Caco-2 (cell line): ENCODE data around the gene CDC42BPA. TPM values are rescaled to one million over a fixed set of nuclear protein-coding genes. Genes with fewer than 3 reads are reported as not detected.

ENCODE experiments used
- BruUV-seq: library from RNA; stranded (reverse); fragments of 400-500 nt; replicated peaks from 2 replicates; lab custom pipeline; 2021; lab: Mats Ljungman, UMichigan
- CTCF ChIA-PET: fragments of 300-600 bp; sonication (Branson Sonifier 250); formaldehyde crosslinking; loops from one replicate; lab custom pipeline; 2022; ENCODE audit warnings: antibody characterized with exemption; lab: Charles Lee
- POLR2A ChIA-PET: fragments of 300-600 bp; sonication (Branson Sonifier 250); formaldehyde crosslinking; loops from one replicate; lab custom pipeline; 2022; ENCODE audit warnings: antibody characterized with exemption; lab: Charles Lee
- DNase-seq, 2 experiments: peaks; one replicate each; pipeline versions ENCODE4 v3.0.0 to v3.0.0-alpha.2; 2020 to 2022
- H3K27me3 ChIP-seq: replicated peaks from 2 replicates; pipeline ENCODE4 v1.6.0; 2011; ENCODE audit warnings: low read length; ENCODE audit not compliant: control insufficient read depth, insufficient read depth
- H3K36me3 ChIP-seq: 2 replicates; pipeline ENCODE4 v1.5.1; 2011; ENCODE audit warnings: low read length; ENCODE audit not compliant: control insufficient read depth, insufficient read depth
- H3K4me1 ChIP-seq: fragments of 250-450 bp; sonication (Bioruptor Pico); 2 replicates; pipeline ENCODE4 v1.5.1; 2020; ENCODE audit warnings: mild to moderate bottlenecking
- H3K4me3 ChIP-seq: 2 replicates; pipeline ENCODE4 v1.5.1; 2011; ENCODE audit warnings: low read depth, mild to moderate bottlenecking, control low read depth, low read length
- H3K9me3 ChIP-seq: fragments of 250-450 bp; sonication (Bioruptor Pico); 2 replicates; pipeline ENCODE4 v1.5.1; 2020; ENCODE audit warnings: mild to moderate bottlenecking, moderate library complexity
- H3K27ac Mint-ChIP-seq: one replicate; pipeline ENCODE4 v1.8.0; 2022; ENCODE audit warnings: mixed read lengths; ENCODE audit not compliant: unreplicated experiment
- H3K27me3 Mint-ChIP-seq: one replicate; pipeline ENCODE4 v1.8.0; 2022; ENCODE audit warnings: mixed read lengths; ENCODE audit not compliant: insufficient read depth, unreplicated experiment
- H3K36me3 Mint-ChIP-seq: one replicate; pipeline ENCODE4 v1.8.0; 2022; ENCODE audit warnings: mild to moderate bottlenecking, mixed read lengths; ENCODE audit not compliant: insufficient read depth, unreplicated experiment
- H3K4me1 Mint-ChIP-seq: one replicate; pipeline ENCODE4 v1.8.0; 2022; ENCODE audit warnings: low read depth, mixed read lengths; ENCODE audit not compliant: unreplicated experiment
- H3K4me3 Mint-ChIP-seq: one replicate; pipeline ENCODE4 v1.8.0; 2022; ENCODE audit warnings: mild to moderate bottlenecking, moderate library complexity, mixed read lengths; ENCODE audit not compliant: unreplicated experiment
- H3K9me3 Mint-ChIP-seq: one replicate; pipeline ENCODE4 v1.8.0; 2022; ENCODE audit warnings: mixed read lengths; ENCODE audit not compliant: unreplicated experiment
- intact Hi-C: fragments of 100-400 bp; cut with micrococcal nuclease; formaldehyde crosslinking; loops from one replicate; pipeline ENCODE4 v1.10.0; 2022; ENCODE audit not compliant: unreplicated experiment
- total RNA-seq: library from RNA; stranded (reverse); gene quantifications from 2 replicates; pipeline ENCODE4 v1.2.3, GENCODE V29; 2022
- TF ChIP-seq, protein P1 (sequence below), 2 experiments: fragments of 200-600 bp in 1 of 2; IDR thresholded peaks; 1 replicate in 1 of 2; 2 replicates in 1 of 2; pipeline versions ENCODE4 v1.5.1 to v1.8.0; 2011 to 2022; ENCODE audit warnings: antibody characterized with exemption in 1 of 2, control low read depth in 1 of 2, inconsistent platforms in 1 of 2, low read depth in 1 of 2, low read length in 1 of 2, mild to moderate bottlenecking in 1 of 2, moderate library complexity in 1 of 2; ENCODE audit not compliant: insufficient read depth in 1 of 2, severe bottlenecking in 1 of 2, unreplicated experiment in 1 of 2

Gene CDC42BPA
- total RNA-seq, 1 experiment from 2014 or later: 38.3 TPM

DNA sequence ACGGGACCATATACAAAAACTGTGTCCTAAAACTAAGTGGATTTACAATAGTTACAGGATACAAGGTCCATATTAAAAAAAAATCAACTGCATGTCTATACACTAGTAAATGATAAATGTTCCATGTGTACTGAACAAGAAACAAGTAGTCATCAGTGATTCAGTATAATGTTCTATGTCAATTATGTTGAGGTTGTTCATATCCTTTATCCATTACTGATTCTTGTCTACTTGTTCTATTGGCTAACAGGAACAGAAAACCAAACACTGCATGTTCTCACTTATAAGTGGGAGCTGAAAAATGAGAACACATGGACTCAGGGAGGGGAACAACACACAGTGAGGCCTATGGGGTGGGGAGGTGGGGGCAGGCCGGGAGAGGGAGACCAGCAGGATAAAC, 90.5 kb downstream of the CDC42BPA start:
- POLR2A ChIA-PET: no interaction called here
- H3K4me3 ChIP-seq: no peak overlapping the region

DNA sequence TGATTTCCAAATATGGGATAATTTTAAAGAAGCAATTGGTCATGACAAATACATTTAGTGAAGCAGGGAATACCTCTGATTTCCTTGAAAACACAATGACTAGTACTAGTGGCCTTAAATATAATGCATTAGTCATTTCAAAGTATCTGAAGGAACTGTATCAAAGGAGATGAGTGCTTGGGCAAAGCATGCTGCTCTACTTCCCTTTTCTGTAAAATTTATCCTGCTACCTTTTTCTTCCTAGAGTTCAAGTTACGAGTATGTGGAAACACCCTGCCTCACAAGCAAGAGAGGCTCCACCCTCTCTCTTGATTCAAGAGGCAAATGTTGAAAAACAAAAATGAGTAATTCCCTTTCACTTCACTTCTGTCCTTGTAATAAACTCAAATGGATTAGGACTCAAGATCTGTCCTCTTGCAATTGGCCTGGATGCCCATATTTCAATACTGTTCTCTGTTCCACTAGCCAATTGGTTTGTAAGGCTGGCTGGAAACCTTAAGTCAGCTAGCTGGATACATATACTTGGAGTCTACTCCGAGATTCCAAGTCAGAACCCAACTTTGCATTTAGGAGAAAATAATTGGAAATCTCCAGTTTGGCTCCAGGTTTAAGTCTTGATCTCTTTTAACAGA, 92.5 kb downstream of the CDC42BPA start:
- H3K4me3 ChIP-seq: no peak overlapping the region
- Mint-ChIP-seq H3K4me1 (peaks cover 11% of the 10 kb centered on the region), H3K27me3 (no peaks in the 10 kb centered on the region), H3K27ac (no peak overlapping the region), H3K9me3 (no peaks in the 10 kb centered on the region), H3K4me3 (no peak overlapping the region), H3K36me3 (peaks cover 8% of the 10 kb centered on the region)
- intact Hi-C loops: loop anchor here (10.0 kb wide), 1 partner anchor 61 kb away; no protein-coding TSS in a partner anchor
- no TSS peak for BruUV-seq
- no peaks in the 10 kb centered on the region for H3K9me3 ChIP-seq
- TF ChIP-seq, protein P1, sequence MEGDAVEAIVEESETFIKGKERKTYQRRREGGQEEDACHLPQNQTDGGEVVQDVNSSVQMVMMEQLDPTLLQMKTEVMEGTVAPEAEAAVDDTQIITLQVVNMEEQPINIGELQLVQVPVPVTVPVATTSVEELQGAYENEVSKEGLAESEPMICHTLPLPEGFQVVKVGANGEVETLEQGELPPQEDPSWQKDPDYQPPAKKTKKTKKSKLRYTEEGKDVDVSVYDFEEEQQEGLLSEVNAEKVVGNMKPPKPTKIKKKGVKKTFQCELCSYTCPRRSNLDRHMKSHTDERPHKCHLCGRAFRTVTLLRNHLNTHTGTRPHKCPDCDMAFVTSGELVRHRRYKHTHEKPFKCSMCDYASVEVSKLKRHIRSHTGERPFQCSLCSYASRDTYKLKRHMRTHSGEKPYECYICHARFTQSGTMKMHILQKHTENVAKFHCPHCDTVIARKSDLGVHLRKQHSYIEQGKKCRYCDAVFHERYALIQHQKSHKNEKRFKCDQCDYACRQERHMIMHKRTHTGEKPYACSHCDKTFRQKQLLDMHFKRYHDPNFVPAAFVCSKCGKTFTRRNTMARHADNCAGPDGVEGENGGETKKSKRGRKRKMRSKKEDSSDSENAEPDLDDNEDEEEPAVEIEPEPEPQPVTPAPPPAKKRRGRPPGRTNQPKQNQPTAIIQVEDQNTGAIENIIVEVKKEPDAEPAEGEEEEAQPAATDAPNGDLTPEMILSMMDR (IDR thresholded peaks at IDR 0.05; ENCODE audit: insufficient read depth in 1 of 2, low read depth in 1 of 2, low read length in 1 of 2, severe bottlenecking in 1 of 2, unreplicated experiment in 1 of 2): no peak
- ChIA-PET CTCF (no interaction called here), POLR2A (no interaction called here)
- H3K27me3 ChIP-seq: no peaks in the 10 kb centered on the region
- DNase-seq: no peak
- H3K36me3 ChIP-seq: no peaks in the 10 kb centered on the region
- H3K4me1 ChIP-seq: peaks cover 4% of the 10 kb centered on the region; the same call in 1 of the 2 replicates

More for the DNA sequence above, 90.5 kb downstream of the CDC42BPA start:
- intact Hi-C loops: loop anchor here (10.0 kb wide), 1 partner anchor 63 kb away; no protein-coding TSS in a partner anchor
- Histone ChIP-seq H3K36me3 (no peaks in the 10 kb centered on the region), H3K4me1 (peaks cover 4% of the 10 kb centered on the region; the same call in 1 of the 2 replicates), H3K9me3 (no peaks in the 10 kb centered on the region), H3K27me3 (no peaks in the 10 kb centered on the region)
- H3K4me3 Mint-ChIP-seq: no peak overlapping the region
- TF ChIP-seq, protein P1 (IDR thresholded peaks at IDR 0.05; ENCODE audit: insufficient read depth in 1 of 2, low read depth in 1 of 2, low read length in 1 of 2, severe bottlenecking in 1 of 2, unreplicated experiment in 1 of 2): no peak
- H3K4me1 Mint-ChIP-seq: peaks cover 8% of the 10 kb centered on the region
- DNase-seq: no peak
- H3K27ac Mint-ChIP-seq: no peak overlapping the region
- no TSS peak for BruUV-seq
- H3K9me3 Mint-ChIP-seq: no peaks in the 10 kb centered on the region
- CTCF ChIA-PET: interaction anchor here (0.5 kb wide), 1 partner anchor 348 kb away, joined by 3 read pairs; no protein-coding TSS in a partner anchor
- peaks cover 5% of the 10 kb centered on the region for H3K36me3 Mint-ChIP-seq
- no peaks in the 10 kb centered on the region for H3K27me3 Mint-ChIP-seq

DNA sequence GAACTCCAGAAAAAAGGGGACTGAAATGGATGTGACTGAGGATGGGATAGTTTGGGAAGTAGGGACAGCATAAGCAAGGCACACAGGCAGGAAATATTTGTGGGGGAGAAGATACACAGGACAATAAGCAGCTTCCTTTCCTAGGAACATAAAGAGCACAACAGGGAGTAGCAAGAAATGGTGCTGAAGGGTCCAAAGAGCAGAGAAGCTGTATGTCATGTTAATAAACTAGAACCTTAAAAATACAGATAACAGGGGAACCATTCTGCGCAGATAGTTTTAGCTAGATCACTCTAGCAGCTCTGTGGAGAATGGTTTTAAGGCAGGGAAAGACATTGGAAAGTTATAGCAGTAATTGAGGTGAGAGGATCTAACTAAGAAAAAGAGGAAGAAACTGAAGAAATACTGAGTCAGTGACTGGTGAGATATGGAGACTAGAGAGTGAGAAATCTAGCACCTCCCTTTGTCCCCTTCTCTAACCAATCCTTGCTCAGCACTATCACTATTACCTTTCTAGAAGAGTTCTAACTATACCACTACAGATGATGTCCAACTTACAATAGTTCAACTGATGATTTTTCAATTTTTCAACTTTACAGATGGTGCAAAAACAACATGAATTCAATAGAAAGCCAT, 95.0 kb downstream of the CDC42BPA start:
- Mint-ChIP-seq H3K27ac (no peak overlapping the region), H3K4me1 (peaks cover 18% of the 10 kb centered on the region), H3K27me3 (no peaks in the 10 kb centered on the region), H3K9me3 (no peaks in the 10 kb centered on the region), H3K4me3 (no peak overlapping the region), H3K36me3 (peaks cover 8% of the 10 kb centered on the region)
- H3K4me3 ChIP-seq: no peak overlapping the region
- H3K9me3 ChIP-seq: no peaks in the 10 kb centered on the region
- TF ChIP-seq, protein P1 (IDR thresholded peaks at IDR 0.05; ENCODE audit: insufficient read depth in 1 of 2, low read depth in 1 of 2, low read length in 1 of 2, severe bottlenecking in 1 of 2, unreplicated experiment in 1 of 2): no peak
- no TSS peak for BruUV-seq
- DNase-seq: no peak
- peaks cover 4% of the 10 kb centered on the region; the same call in 1 of the 2 replicates for H3K4me1 ChIP-seq
- POLR2A ChIA-PET: no interaction called here
- H3K27me3 ChIP-seq: no peaks in the 10 kb centered on the region
- H3K36me3 ChIP-seq: no peaks in the 10 kb centered on the region
- CTCF ChIA-PET: interaction anchor here (0.6 kb wide), 1 partner anchor 216 kb away, joined by 4 read pairs; no protein-coding TSS in a partner anchor
- intact Hi-C loops: loop anchor here (10.0 kb wide), 1 partner anchor 58 kb away; no protein-coding TSS in a partner anchor
